Ovary (tissue), 9 donors: ENCODE results near the gene VTA1. TPM values are rescaled to one million over a fixed set of nuclear protein-coding genes. Genes with fewer than 3 reads are reported as not detected.

Source experiments
- DNase-seq, 5 donors: peaks; one replicate each; pipeline ENCODE4 v3.0.0-alpha.2; 2019 to 2020
- H3K27ac ChIP-seq, 2 donors: fragments of 200-600 bp; one replicate each; pipeline versions ENCODE4 v1.5.1 to v1.8.0; 2019 to 2022
- H3K27me3 ChIP-seq: fragments of 200-600 bp; one replicate; pipeline ENCODE4 v1.8.0; 2022
- H3K36me3 ChIP-seq: fragments of 200-600 bp; sonication (generic); one replicate; pipeline ENCODE4 v1.5.1; 2019
- H3K4me1 ChIP-seq: one replicate; pipeline ENCODE4 v1.8.1; 2013; ENCODE audit warnings: mild to moderate bottlenecking, moderate library complexity; ENCODE audit not compliant: insufficient read depth
- H3K4me3 ChIP-seq: fragments of 200-600 bp; sonication (generic); one replicate; pipeline ENCODE4 v1.5.1; 2017
- H3K9me3 ChIP-seq, 2 donors: fragments of 200-600 bp in 1 of 2; sonication (generic) in 1 of 2; one replicate each; pipeline versions ENCODE4 v1.5.1 to v1.8.1; 2013 to 2019; ENCODE audit warnings: mild to moderate bottlenecking in 1 of 2, moderate library complexity in 1 of 2
- CTCF ChIP-seq, 3 donors: fragments of 450-650 bp in 2 of 3; fragments of 200-600 bp in 1 of 3; IDR thresholded peaks; one replicate each; pipeline versions ENCODE4 v1.5.1 to v1.8.0; 2016 to 2022; ENCODE audit warnings: antibody characterized with exemption in 3 of 3, mild to moderate bottlenecking in 1 of 3
- EP300 ChIP-seq: sonication (generic); formaldehyde crosslinking; IDR thresholded peaks from one replicate; pipeline ENCODE4 v1.6.1; 2017; ENCODE audit warnings: antibody characterized with exemption
- POLR2A ChIP-seq: fragments of 450-650 bp; IDR thresholded peaks from one replicate; pipeline ENCODE4 v1.6.1; 2017; ENCODE audit warnings: antibody characterized with exemption, mild to moderate bottlenecking, moderate library complexity
- WGBS, 3 donors: extraction: QIAGEN DNeasy Blood & Tissue Kit in 1 of 3; methylation state at CpG; one replicate each; pipeline versions ENCODE4 v1.1.5 to v1.1.7; 2013 to 2017; 5-methylcytosine and 5-hydroxymethylcytosine counted together
- intact Hi-C, 4 donors: fragments of 100-400 bp; cut with DNase I; formaldehyde crosslinking; loops; one replicate each; pipeline versions ENCODE4 v1.11.0 to v1.15.1; 2022 to 2023
- polyA plus RNA-seq, 2 donors: library from polyadenylated mRNA; stranded (reverse); fragments of 200-250 nt in 1 of 2; fragments of 350-450 nt in 1 of 2; fragmentation: Illumina TruSeq in 1 of 2; extraction: RNeasy Lipid Tissue Mini Kit (QIAGEN cat#74804) in 1 of 2; gene quantifications; one replicate each; pipeline ENCODE4 v1.2.3, GENCODE V29; 2013 to 2014
- total RNA-seq, 7 donors: library from RNA; depleted of rRNA in 2 of 7; stranded (reverse); fragments of >200 nt in 2 of 7; fragmentation: NEBNext Ultra II Directional in 3 of 7; extraction: Animal tissue kit (Norgen Biotek cat#: 25700) in 3 of 7; gene quantifications; one replicate each; pipeline versions ENCODE4 v1.1.0 to v1.2.4, GENCODE V29; 2016 to 2023
- donor health status: DM: no; HTN: no; CAD: no; lungs with moderate emphysema.
- donor health status: DM: no; HTN: no; CAD: no.
- donor health status: Bipolar disorder and iron deficiency.
- donor health status: DM: yes; HTN: yes; CAD: no.
- donor health status: DM: no; HTN: no; CAD: no.
- donor health status: DM: yes; HTN: yes; CAD: no.

The VTA1 gene
- total and polyA plus RNA-seq, 9 donors: 17.6 to 36.9 (median 24.5) TPM

GRCh38 chr6:142238881-142239280 lies 91.8 kb downstream of the VTA1 start:
- Histone ChIP-seq H3K27me3 (no peaks in the 10 kb centered on the region), H3K4me1 (no peaks in the 10 kb centered on the region), H3K9me3 (no peaks in the 10 kb centered on the region), H3K36me3 (no peaks in the 10 kb centered on the region), H3K4me3 (no peak overlapping the region), H3K27ac (no peak overlapping the region)
- WGBS, 3 donors: 84 to 87% (median 85%) methylated on average over 3 of the region's 3 CpGs
- no peak for DNase-seq
- intact Hi-C loops: no loop called here
- TF ChIP-seq CTCF (IDR thresholded peaks at IDR 0.05) (no peak), EP300 (no peak), POLR2A (no peak)

- 88 to 95% (median 93%) methylated on average over 4 of the region's 4 CpGs for WGBS, 3 donors
- no peaks in the 10 kb centered on the region for H3K27me3 ChIP-seq
- H3K4me1 ChIP-seq: no peaks in the 10 kb centered on the region
- H3K27ac ChIP-seq: no peak overlapping the region
- DNase-seq: no peak
- no peaks in the 10 kb centered on the region for H3K36me3 ChIP-seq
- H3K4me3 ChIP-seq: no peak overlapping the region
- no peaks in the 10 kb centered on the region for H3K9me3 ChIP-seq
- intact Hi-C loops: no loop called here
- TF ChIP-seq CTCF (IDR thresholded peaks at IDR 0.05) (no peak), POLR2A (no peak), EP300 (no peak)
Observed at GRCh38 chr6:142240179-142240578, 93.1 kb downstream of the VTA1 start.

DNA sequence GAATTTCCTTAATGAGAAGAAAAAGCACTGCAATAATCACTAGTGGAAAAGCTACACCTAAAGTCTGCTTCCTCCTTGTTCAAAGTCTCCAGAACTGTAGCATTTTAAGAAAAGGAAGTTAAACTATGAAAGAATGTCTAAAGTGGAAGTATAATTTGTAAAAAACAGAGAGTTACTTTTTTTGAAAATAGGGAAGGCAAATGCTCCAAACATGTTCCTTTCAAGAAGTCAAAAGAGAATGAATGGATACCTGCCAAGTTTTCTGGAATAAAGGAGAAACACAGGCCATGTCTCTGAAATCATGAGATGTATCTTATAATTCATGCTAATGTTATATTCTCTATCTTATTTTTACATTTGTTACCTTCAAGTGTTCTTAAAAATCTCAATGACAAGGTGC lies 94.0 kb downstream of the VTA1 start:
- intact Hi-C loops: no loop called here
- no peaks in the 10 kb centered on the region for H3K9me3 ChIP-seq
- no peaks in the 10 kb centered on the region for H3K4me1 ChIP-seq
- H3K36me3 ChIP-seq: no peaks in the 10 kb centered on the region
- no peak for DNase-seq
- TF ChIP-seq CTCF (IDR thresholded peaks at IDR 0.05) (no peak), EP300 (no peak), POLR2A (no peak)
- H3K27ac ChIP-seq: no peak overlapping the region
- no peak overlapping the region for H3K4me3 ChIP-seq
- no peaks in the 10 kb centered on the region for H3K27me3 ChIP-seq

DNA sequence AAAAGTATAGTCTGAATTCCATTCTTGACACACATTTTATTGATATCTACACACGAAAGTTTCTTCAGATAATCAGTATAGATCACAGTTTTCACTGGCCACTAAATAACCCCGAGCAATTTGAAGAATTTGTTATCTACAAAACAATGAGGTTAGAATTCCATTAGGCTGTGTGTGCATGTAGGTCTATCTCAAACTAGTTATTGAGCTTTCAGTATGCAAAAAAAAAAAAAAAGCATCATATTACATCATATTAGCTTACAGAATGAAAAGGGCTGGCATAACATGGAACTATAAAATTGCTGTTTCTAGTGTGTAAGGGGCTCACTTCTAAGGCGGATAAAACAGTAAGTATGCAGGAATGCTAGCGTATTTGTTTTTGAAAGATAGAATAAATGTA lies 95.2 kb downstream of the VTA1 start:
- H3K27me3 ChIP-seq: no peaks in the 10 kb centered on the region
- no peaks in the 10 kb centered on the region for H3K36me3 ChIP-seq
- H3K9me3 ChIP-seq: no peaks in the 10 kb centered on the region
- 34 to 55% (median 52%) methylated on average over 4 of the region's 4 CpGs for WGBS, 3 donors
- no peak for DNase-seq
- TF ChIP-seq EP300 (no peak), CTCF (IDR thresholded peaks at IDR 0.05) (no peak), POLR2A (no peak)
- H3K4me3 ChIP-seq: no peak overlapping the region
- intact Hi-C loops: no loop called here
- H3K27ac ChIP-seq: no peak overlapping the region
- H3K4me1 ChIP-seq: no peaks in the 10 kb centered on the region

DNA sequence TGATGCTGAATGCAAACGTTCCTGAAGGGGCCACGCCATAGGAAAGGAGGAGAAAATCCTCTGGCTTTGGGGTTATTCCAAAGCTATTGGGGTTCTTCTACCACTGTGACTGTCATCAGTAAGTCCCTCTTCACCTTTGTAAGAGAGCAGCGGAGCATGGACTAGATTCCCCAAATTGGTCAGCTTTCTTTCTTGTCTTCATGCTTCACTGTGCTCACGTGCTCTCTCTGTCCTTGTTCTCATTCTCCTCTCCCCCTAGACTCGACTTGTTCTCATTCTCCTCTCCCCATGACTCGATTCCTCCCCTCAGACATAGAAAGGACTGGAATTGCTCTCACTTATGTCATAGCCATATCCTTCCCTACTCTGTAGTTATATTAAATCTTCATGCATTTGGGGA lies 99.9 kb downstream of the VTA1 start:
- TF ChIP-seq POLR2A: no peak
- no peak for TF ChIP-seq CTCF (IDR thresholded peaks at IDR 0.05)
- no peak for TF ChIP-seq EP300
- intact Hi-C loops: no loop called here
- no peak for DNase-seq
- Histone ChIP-seq H3K36me3 (no peaks in the 10 kb centered on the region), H3K9me3 (no peaks in the 10 kb centered on the region), H3K4me1 (no peaks in the 10 kb centered on the region), H3K27me3 (no peaks in the 10 kb centered on the region), H3K4me3 (no peak overlapping the region), H3K27ac (no peak overlapping the region)
- 78 to 90% (median 83%) methylated on average over 6 of the region's 6 CpGs for WGBS, 3 donors
